Neutrophil (primary cell): ENCODE measurements around the gene C16orf92.
"Not testable (repeated sequence)": the region's sequence is repeated elsewhere in the genome, so short reads cannot be mapped to it uniquely, and the experiment has no call there.

Experiments
- H3K27ac ChIP-seq: fragments of 200-600 bp; sonication (generic); 2 replicates; pipeline ENCODE4 v1.5.1; 2016; ENCODE audit warnings: mild to moderate bottlenecking, moderate library complexity
- H3K27me3 ChIP-seq: fragments of 200-600 bp; sonication (generic); 2 replicates; pipeline ENCODE4 v1.6.0; 2016; ENCODE audit warnings: mild to moderate bottlenecking
- H3K36me3 ChIP-seq: fragments of 200-600 bp; sonication (generic); 2 replicates; pipeline ENCODE4 v1.5.1; 2017
- H3K4me1 ChIP-seq, 2 experiments: fragments of 200-600 bp in 1 of 2; sonication (generic) in 1 of 2; 1 replicate in 1 of 2; 2 replicates in 1 of 2; pipeline versions ENCODE4 v1.5.1 to v1.6.1; 2013 to 2016; ENCODE audit warnings: low read depth in 1 of 2, low read length in 1 of 2, mild to moderate bottlenecking in 1 of 2, moderate library complexity in 1 of 2; ENCODE audit not compliant: control insufficient read depth in 1 of 2, insufficient read depth in 1 of 2
- H3K4me3 ChIP-seq, 2 experiments: fragments of 200-600 bp in 1 of 2; sonication (generic) in 1 of 2; 1 replicate in 1 of 2; 2 replicates in 1 of 2; pipeline ENCODE4 v1.5.1; 2013 to 2016; ENCODE audit warnings: low read depth in 1 of 2, low read length in 1 of 2, mild to moderate bottlenecking in 1 of 2, moderate library complexity in 1 of 2
- H3K9me3 ChIP-seq: fragments of 200-600 bp; sonication (generic); 2 replicates; pipeline ENCODE4 v1.5.1; 2016
- CTCF ChIP-seq: fragments of 200-600 bp; sonication (generic); IDR thresholded peaks from 2 replicates; pipeline ENCODE4 v1.5.1; 2016; ENCODE audit warnings: antibody characterized with exemption

The C16orf92 gene

GRCh38 chr16:30032083-30032819 lies 9.3 kb downstream of the C16orf92 start:
- Histone ChIP-seq H3K27ac (no peak overlapping the region), H3K4me1 (peaks cover 0 to 6% of the 10 kb centered on the region in 2 experiments), H3K4me3 (no peak overlapping the region), H3K36me3 (no peaks in the 10 kb centered on the region), H3K9me3 (no peaks in the 10 kb centered on the region), H3K27me3 (peaks cover 88% of the 10 kb centered on the region)
- peak; percentile 84 for TF ChIP-seq CTCF

GRCh38 chr16:30033270-30033669 lies 10.3 kb downstream of the C16orf92 start:
- Histone ChIP-seq H3K9me3 (no peaks in the 10 kb centered on the region), H3K27ac (no peak overlapping the region), H3K27me3 (peaks cover 78% of the 10 kb centered on the region), H3K4me3 (no peak overlapping the region), H3K4me1 (peaks cover 0 to 6% of the 10 kb centered on the region in 2 experiments), H3K36me3 (no peaks in the 10 kb centered on the region)
- no peak for TF ChIP-seq CTCF

GRCh38 chr16:30040221-30040620 lies 17.2 kb downstream of the C16orf92 start:
- Histone ChIP-seq H3K27ac (no peak overlapping the region), H3K4me3 (no peak overlapping the region)
- TF ChIP-seq CTCF = no peak

GRCh38 chr16:30040690-30041089 lies 17.7 kb downstream of the C16orf92 start:
- not testable (repeated sequence) for H3K4me1 ChIP-seq, H3K27ac ChIP-seq, H3K36me3 ChIP-seq, H3K4me3 ChIP-seq, H3K9me3 ChIP-seq
- H3K27me3 ChIP-seq = peaks cover 19% of the 10 kb centered on the region

More at GRCh38 chr16:30040221-30040620, 17.2 kb downstream of the C16orf92 start:
- Histone ChIP-seq H3K9me3 (no peaks in the 10 kb centered on the region), H3K4me1 (no peaks in the 10 kb centered on the region), H3K27me3 (peaks cover 22% of the 10 kb centered on the region), H3K36me3 (no peaks in the 10 kb centered on the region)

GRCh38 chr16:30041841-30042240 lies 18.8 kb downstream of the C16orf92 start:
- Histone ChIP-seq H3K4me3 (no peak overlapping the region), H3K36me3 (no peaks in the 10 kb centered on the region), H3K9me3 (no peaks in the 10 kb centered on the region), H3K4me1 (no peaks in the 10 kb centered on the region), H3K27ac (no peak overlapping the region), H3K27me3 (peaks cover 10% of the 10 kb centered on the region)
- no peak for TF ChIP-seq CTCF

- no peak overlapping the region for H3K27ac ChIP-seq
- TF ChIP-seq CTCF = no peak
These were observed 23.2 kb downstream of the C16orf92 start for GRCh38 chr16:30046178-30046577.

More at GRCh38 chr16:30046178-30046577, 23.2 kb downstream of the C16orf92 start:
- no peaks in the 10 kb centered on the region for H3K9me3 ChIP-seq
- H3K4me3 ChIP-seq = no peak overlapping the region
- H3K36me3 ChIP-seq = no peaks in the 10 kb centered on the region
- no peaks in the 10 kb centered on the region for H3K4me1 ChIP-seq
- no peaks in the 10 kb centered on the region for H3K27me3 ChIP-seq
